Caco-2 (cell line): Measurements from ENCODE around the gene NEK8. TPM values are rescaled to one million over a fixed set of nuclear protein-coding genes. Genes with fewer than 3 reads are reported as not detected.
"Not testable (repeated sequence)": the region's sequence is repeated elsewhere in the genome, so short reads cannot be mapped to it uniquely, and the experiment has no call there.

Source experiments
- BruUV-seq: library from RNA; stranded (reverse); fragments of 400-500 nt; replicated peaks from 2 replicates; lab custom pipeline; 2021; lab: Mats Ljungman, UMichigan
- CTCF ChIA-PET: fragments of 300-600 bp; sonication (Branson Sonifier 250); formaldehyde crosslinking; loops from one replicate; lab custom pipeline; 2022; ENCODE audit warnings: antibody characterized with exemption; lab: Charles Lee
- POLR2A ChIA-PET: fragments of 300-600 bp; sonication (Branson Sonifier 250); formaldehyde crosslinking; loops from one replicate; lab custom pipeline; 2022; ENCODE audit warnings: antibody characterized with exemption; lab: Charles Lee
- DNase-seq, 2 experiments: peaks; one replicate each; pipeline versions ENCODE4 v3.0.0 to v3.0.0-alpha.2; 2020 to 2022
- H3K27me3 ChIP-seq: replicated peaks from 2 replicates; pipeline ENCODE4 v1.6.0; 2011; ENCODE audit warnings: low read length; ENCODE audit not compliant: control insufficient read depth, insufficient read depth
- H3K36me3 ChIP-seq: 2 replicates; pipeline ENCODE4 v1.5.1; 2011; ENCODE audit warnings: low read length; ENCODE audit not compliant: control insufficient read depth, insufficient read depth
- H3K4me1 ChIP-seq: fragments of 250-450 bp; sonication (Bioruptor Pico); 2 replicates; pipeline ENCODE4 v1.5.1; 2020; ENCODE audit warnings: mild to moderate bottlenecking
- H3K4me3 ChIP-seq: 2 replicates; pipeline ENCODE4 v1.5.1; 2011; ENCODE audit warnings: low read depth, mild to moderate bottlenecking, control low read depth, low read length
- H3K9me3 ChIP-seq: fragments of 250-450 bp; sonication (Bioruptor Pico); 2 replicates; pipeline ENCODE4 v1.5.1; 2020; ENCODE audit warnings: mild to moderate bottlenecking, moderate library complexity
- H3K27ac Mint-ChIP-seq: one replicate; pipeline ENCODE4 v1.8.0; 2022; ENCODE audit warnings: mixed read lengths; ENCODE audit not compliant: unreplicated experiment
- H3K27me3 Mint-ChIP-seq: one replicate; pipeline ENCODE4 v1.8.0; 2022; ENCODE audit warnings: mixed read lengths; ENCODE audit not compliant: insufficient read depth, unreplicated experiment
- H3K36me3 Mint-ChIP-seq: one replicate; pipeline ENCODE4 v1.8.0; 2022; ENCODE audit warnings: mild to moderate bottlenecking, mixed read lengths; ENCODE audit not compliant: insufficient read depth, unreplicated experiment
- H3K4me1 Mint-ChIP-seq: one replicate; pipeline ENCODE4 v1.8.0; 2022; ENCODE audit warnings: low read depth, mixed read lengths; ENCODE audit not compliant: unreplicated experiment
- H3K4me3 Mint-ChIP-seq: one replicate; pipeline ENCODE4 v1.8.0; 2022; ENCODE audit warnings: mild to moderate bottlenecking, moderate library complexity, mixed read lengths; ENCODE audit not compliant: unreplicated experiment
- H3K9me3 Mint-ChIP-seq: one replicate; pipeline ENCODE4 v1.8.0; 2022; ENCODE audit warnings: mixed read lengths; ENCODE audit not compliant: unreplicated experiment
- CTCF ChIP-seq, 2 experiments: fragments of 200-600 bp in 1 of 2; IDR thresholded peaks; 1 replicate in 1 of 2; 2 replicates in 1 of 2; pipeline versions ENCODE4 v1.5.1 to v1.8.0; 2011 to 2022; ENCODE audit warnings: antibody characterized with exemption in 1 of 2, control low read depth in 1 of 2, inconsistent platforms in 1 of 2, low read depth in 1 of 2, low read length in 1 of 2, mild to moderate bottlenecking in 1 of 2, moderate library complexity in 1 of 2; ENCODE audit not compliant: insufficient read depth in 1 of 2, severe bottlenecking in 1 of 2, unreplicated experiment in 1 of 2
- intact Hi-C: fragments of 100-400 bp; cut with micrococcal nuclease; formaldehyde crosslinking; loops from one replicate; pipeline ENCODE4 v1.10.0; 2022; ENCODE audit not compliant: unreplicated experiment
- total RNA-seq: library from RNA; stranded (reverse); gene quantifications from 2 replicates; pipeline ENCODE4 v1.2.3, GENCODE V29; 2022

NEK8 gene
- total RNA-seq, 1 experiment from 2014 or later, result 11.0 TPM

- CTCF ChIA-PET, result no interaction called here
- peaks cover 30% of the 10 kb centered on the region for H3K4me1 ChIP-seq
- peaks cover 38% of the 10 kb centered on the region for H3K4me1 Mint-ChIP-seq
- H3K36me3 ChIP-seq, result peaks cover 13% of the 10 kb centered on the region
- H3K4me3 Mint-ChIP-seq, result peak overlapping the region; percentile 92
- POLR2A ChIA-PET, result interaction anchor here (0.7 to 1.0 kb wide), 2 partner anchors 19 to 32 kb away, joined by 3 to 6 read pairs; no protein-coding TSS in a partner anchor
- no peak overlapping the region for H3K4me3 ChIP-seq
- H3K36me3 Mint-ChIP-seq, result peaks cover 92% of the 10 kb centered on the region
- no peak for TF ChIP-seq CTCF (IDR thresholded peaks at IDR 0.05; ENCODE audit: insufficient read depth in 1 of 2, low read depth in 1 of 2, low read length in 1 of 2, severe bottlenecking in 1 of 2, unreplicated experiment in 1 of 2)
- H3K9me3 ChIP-seq, result no peaks in the 10 kb centered on the region
- no peaks in the 10 kb centered on the region for H3K27me3 Mint-ChIP-seq
- no peaks in the 10 kb centered on the region for H3K27me3 ChIP-seq
- no TSS peak for BruUV-seq
- intact Hi-C loops, result no loop called here
- H3K9me3 Mint-ChIP-seq, result no peaks in the 10 kb centered on the region
- DNase-seq, result no peak
- H3K27ac Mint-ChIP-seq, result no peak overlapping the region
Observed at GRCh38 chr17:28723159-28723835, 5.3 kb upstream of the NEK8 start.

DNA sequence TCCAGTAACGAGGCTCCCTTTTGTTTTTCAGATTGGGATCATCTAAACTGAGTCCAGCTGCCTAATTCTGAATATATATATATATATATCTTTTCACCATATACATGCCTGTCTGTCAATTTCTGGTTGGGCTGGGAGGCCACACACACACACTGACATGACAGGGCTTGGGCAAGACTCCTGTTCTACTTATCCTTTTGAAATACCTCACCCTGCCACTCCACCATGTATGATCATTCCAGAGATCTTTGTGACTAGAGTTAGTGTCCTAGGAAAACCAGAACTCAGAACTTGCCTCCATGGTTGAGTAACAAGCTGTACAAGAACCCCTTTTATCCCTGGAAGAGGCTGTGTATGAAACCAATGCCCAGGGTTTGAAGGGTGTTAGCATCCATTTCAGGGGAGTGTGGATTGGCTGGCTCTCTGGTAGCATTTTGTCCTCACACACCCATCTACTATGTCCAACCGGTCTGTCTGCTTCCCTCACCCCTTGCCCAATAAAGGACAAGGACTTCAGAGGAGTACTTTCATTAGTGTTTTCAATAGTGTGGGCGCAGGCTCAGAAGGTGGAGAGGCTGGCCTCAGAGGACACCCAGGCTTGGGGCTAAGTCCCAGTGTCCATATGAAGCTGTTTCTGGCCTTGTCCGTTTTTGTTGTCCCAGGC is 4.6 kb upstream of the NEK8 start:
- intact Hi-C loops, H3K9me3 Mint-ChIP-seq, CTCF ChIA-PET, BruUV-seq, H3K27me3 ChIP-seq, H3K4me3 ChIP-seq, DNase-seq, H3K27me3 Mint-ChIP-seq, H3K9me3 ChIP-seq: not testable (repeated sequence)
- Mint-ChIP-seq H3K36me3 (peaks cover 99% of the 10 kb centered on the region), H3K4me3 (peak overlapping the region; percentile 92), H3K4me1 (peaks cover 34% of the 10 kb centered on the region), H3K27ac (peak overlapping the region; percentile 96)
- H3K4me1 ChIP-seq, result peaks cover 25% of the 10 kb centered on the region
- peaks cover 13% of the 10 kb centered on the region for H3K36me3 ChIP-seq
- POLR2A ChIA-PET, result interaction anchor here (0.7 to 1.7 kb wide), 3 partner anchors 13 to 31 kb away, joined by 3 to 11 read pairs (median 6); partner anchors contain the start of gene PROCA1

DNA sequence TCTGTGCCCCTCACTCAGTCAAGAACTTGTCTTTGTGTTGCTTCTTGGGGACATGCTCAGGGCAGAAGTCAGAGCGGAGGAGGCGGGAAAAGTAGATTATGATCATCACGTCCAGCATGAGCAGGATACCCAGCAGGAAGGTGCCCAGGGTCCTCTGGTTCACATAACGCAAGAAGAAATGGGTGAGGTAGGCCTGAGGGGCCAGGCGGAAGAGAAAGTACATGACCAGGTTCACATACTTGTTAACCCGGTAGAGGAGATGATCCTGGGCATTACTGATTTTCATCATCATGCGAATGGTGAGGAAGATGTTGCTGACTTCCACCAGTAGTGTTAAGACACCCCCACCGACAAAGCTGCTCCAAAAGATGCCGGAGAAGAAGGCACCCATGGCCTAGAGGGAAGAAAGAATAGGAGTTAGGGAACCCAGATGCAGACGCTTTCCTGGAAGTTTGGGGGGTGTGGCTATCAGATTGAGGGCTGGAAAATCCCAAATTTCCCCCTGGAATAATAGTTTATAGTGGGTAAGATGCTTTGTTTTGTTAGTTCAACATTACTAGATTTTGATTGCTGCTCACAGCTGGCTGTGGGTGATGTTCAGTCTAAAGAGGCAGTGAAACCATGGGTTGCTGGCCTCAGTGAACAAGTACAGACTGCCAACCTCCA is 4.0 kb upstream of the NEK8 start:
- peak in 1 of 2 experiments; percentile 36 for DNase-seq
- intact Hi-C loops, result loop anchor here (1.0 kb wide), 1 partner anchor 26 kb away; no protein-coding TSS in a partner anchor
- Mint-ChIP-seq H3K9me3 (no peaks in the 10 kb centered on the region), H3K27me3 (no peaks in the 10 kb centered on the region), H3K4me3 (peak overlapping the region; percentile 92), H3K4me1 (peaks cover 34% of the 10 kb centered on the region), H3K27ac (peak overlapping the region; percentile 96), H3K36me3 (peaks cover 96% of the 10 kb centered on the region)
- Histone ChIP-seq H3K36me3 (peaks cover 13% of the 10 kb centered on the region), H3K27me3 (no peaks in the 10 kb centered on the region), H3K4me1 (peaks cover 25% of the 10 kb centered on the region), H3K4me3 (peak overlapping the region; percentile 57), H3K9me3 (no peaks in the 10 kb centered on the region)
- ChIA-PET CTCF (interaction anchor here (4.9 kb wide), 1 partner anchor 24 kb away, joined by 324 read pairs; no protein-coding TSS in a partner anchor), POLR2A (interaction anchor here (1.7 to 5.2 kb wide), 3 partner anchors 14 to 141 kb away, joined by 9 to 165 read pairs (median 11); partner anchors contain the start of genes PROCA1 and TRAF4)
- TF ChIP-seq CTCF (IDR thresholded peaks at IDR 0.05; ENCODE audit: insufficient read depth in 1 of 2, low read depth in 1 of 2, low read length in 1 of 2, severe bottlenecking in 1 of 2, unreplicated experiment in 1 of 2), result no peak
- no TSS peak for BruUV-seq
